ENCODE measurements around the gene SARDH. TPM values are rescaled to one million over a fixed set of nuclear protein-coding genes. Genes with fewer than 3 reads are reported as not detected.

SARDH gene
- total and polyA plus RNA-seq, 2 of the 13 experiments (the other 11 are each of a cell fraction or from before 2014, with no cell fraction given), result 11.6 to 34.9 TPM

GRCh38 chr9:133715866-133716563, 22.1 kb downstream of the SARDH start (continued):
- TF ChIP-seq HOXA3 (CRISPR knock-in tag; IDR thresholded peaks at IDR 0.05), result peak; percentile 16; the same call in 1 of the 2 replicates
- TF ChIP-seq FOXA3 (CRISPR knock-in tag; IDR thresholded peaks at IDR 0.05), result peak; percentile 46
- TF ChIP-seq, protein P1, sequence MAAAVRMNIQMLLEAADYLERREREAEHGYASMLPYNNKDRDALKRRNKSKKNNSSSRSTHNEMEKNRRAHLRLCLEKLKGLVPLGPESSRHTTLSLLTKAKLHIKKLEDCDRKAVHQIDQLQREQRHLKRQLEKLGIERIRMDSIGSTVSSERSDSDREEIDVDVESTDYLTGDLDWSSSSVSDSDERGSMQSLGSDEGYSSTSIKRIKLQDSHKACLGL (CRISPR knock-in tag; IDR thresholded peaks at IDR 0.05), result 0 out of 2 replicates have a peak, but pooled peaks have one; percentile 43
- peak; percentile 84 for TF ChIP-seq ZNF501 (CRISPR knock-in tag; IDR thresholded peaks at IDR 0.05)
- TF ChIP-seq ZNF503 (CRISPR knock-in tag; IDR thresholded peaks at IDR 0.05), result no peak
- TF ChIP-seq ARNTL (CRISPR knock-in tag; IDR thresholded peaks at IDR 0.05), result peak; percentile 80; the same call in 1 of the 2 replicates
- 0 out of 2 replicates have a peak, but pooled peaks have one; percentile 19 for TF ChIP-seq CREM (IDR thresholded peaks at IDR 0.05)
- TF ChIP-seq CREM (CRISPR knock-in tag; IDR thresholded peaks at IDR 0.05), result no peak
- TF ChIP-seq, protein P2, sequence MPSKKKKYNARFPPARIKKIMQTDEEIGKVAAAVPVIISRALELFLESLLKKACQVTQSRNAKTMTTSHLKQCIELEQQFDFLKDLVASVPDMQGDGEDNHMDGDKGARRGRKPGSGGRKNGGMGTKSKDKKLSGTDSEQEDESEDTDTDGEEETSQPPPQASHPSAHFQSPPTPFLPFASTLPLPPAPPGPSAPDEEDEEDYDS (CRISPR knock-in tag; IDR thresholded peaks at IDR 0.05), result 0 out of 2 replicates have a peak, but pooled peaks have one; percentile 21
- 0 out of 2 replicates have a peak, but pooled peaks have one; percentile 14 for TF ChIP-seq ZNF557 (CRISPR knock-in tag; IDR thresholded peaks at IDR 0.05)
- no peak for TF ChIP-seq FOXP4 (CRISPR knock-in tag; IDR thresholded peaks at IDR 0.05)
- no peak for TF ChIP-seq SAFB2 (CRISPR knock-in tag; IDR thresholded peaks at IDR 0.05; ENCODE audit: borderline replicate concordance, low read depth)
- TF ChIP-seq ZBTB25 (CRISPR knock-in tag; IDR thresholded peaks at IDR 0.05), result no peak
- TF ChIP-seq KDM1A (CRISPR knock-in tag; IDR thresholded peaks at IDR 0.05), result no peak
- TF ChIP-seq, protein P3, sequence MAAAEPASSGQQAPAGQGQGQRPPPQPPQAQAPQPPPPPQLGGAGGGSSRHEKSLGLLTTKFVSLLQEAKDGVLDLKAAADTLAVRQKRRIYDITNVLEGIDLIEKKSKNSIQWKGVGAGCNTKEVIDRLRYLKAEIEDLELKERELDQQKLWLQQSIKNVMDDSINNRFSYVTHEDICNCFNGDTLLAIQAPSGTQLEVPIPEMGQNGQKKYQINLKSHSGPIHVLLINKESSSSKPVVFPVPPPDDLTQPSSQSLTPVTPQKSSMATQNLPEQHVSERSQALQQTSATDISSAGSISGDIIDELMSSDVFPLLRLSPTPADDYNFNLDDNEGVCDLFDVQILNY (CRISPR knock-in tag; conservative IDR thresholded peaks at IDR 0.05), result no peak
- TF ChIP-seq ARNT2 (CRISPR knock-in tag; IDR thresholded peaks at IDR 0.05; ENCODE audit: low read depth), result 0 out of 2 replicates have a peak, but pooled peaks have one; percentile 20
- no peak for TF ChIP-seq PHB2 (IDR thresholded peaks at IDR 0.05; ENCODE audit: partially characterized antibody)
- TF ChIP-seq NR2F2 (IDR thresholded peaks at IDR 0.05; ENCODE audit: borderline replicate concordance, low read depth), result 0 out of 2 replicates have a peak, but pooled peaks have one; percentile 49
- TF ChIP-seq NR1H2 (CRISPR knock-in tag; IDR thresholded peaks at IDR 0.05; ENCODE audit: borderline replicate concordance, low read depth), result no peak
- peak; percentile 33; the same call in 1 of the 2 replicates for TF ChIP-seq NRL (CRISPR knock-in tag; IDR thresholded peaks at IDR 0.05; ENCODE audit: borderline replicate concordance)
- no peak for TF ChIP-seq ZNF460 (CRISPR knock-in tag; IDR thresholded peaks at IDR 0.05; ENCODE audit: borderline replicate concordance)
- TF ChIP-seq ARHGAP35 (CRISPR knock-in tag; IDR thresholded peaks at IDR 0.05; ENCODE audit: borderline replicate concordance), result no peak; the same call in 1 of the 2 replicates
- no peak for TF ChIP-seq SALL2 (CRISPR knock-in tag; IDR thresholded peaks at IDR 0.05)
